Hematopoietic multipotent progenitor cell treated with erythropoietin and hydrocortisone succinate and interleukin-3 and kit ligand, for 17 days (in vitro differentiated cells): ENCODE measurements around the gene TSPAN5.

Experiments
- DNase-seq: peaks from one replicate; pipeline ENCODE4 v3.0.0-alpha.2; 2015; ENCODE audit warnings: low spot score

Gene TSPAN5

GRCh38 chr4:98517218-98518021 lies 141.0 kb downstream of the TSPAN5 start:
- DNase-seq, result no peak

- DNase-seq, result no peak
These were observed 141.8 kb downstream of the TSPAN5 start for GRCh38 chr4:98516441-98517217.

GRCh38 chr4:98516042-98516440 lies 142.4 kb downstream of the TSPAN5 start:
- no peak for DNase-seq

GRCh38 chr4:98515470-98515809 lies 143.0 kb downstream of the TSPAN5 start:
- DNase-seq, result no peak

- no peak for DNase-seq
These were observed 143.5 kb downstream of the TSPAN5 start for GRCh38 chr4:98514741-98515469.

- no peak for DNase-seq
These were observed 145.5 kb downstream of the TSPAN5 start for GRCh38 chr4:98512918-98513317.

GRCh38 chr4:98510757-98511517 lies 147.5 kb downstream of the TSPAN5 start:
- no peak for DNase-seq

GRCh38 chr4:98510340-98510739 lies 148.1 kb downstream of the TSPAN5 start:
- no peak for DNase-seq

- no peak for DNase-seq
These were observed 148.7 kb downstream of the TSPAN5 start for GRCh38 chr4:98509721-98510120.

- no peak for DNase-seq
These were observed 149.4 kb downstream of the TSPAN5 start for GRCh38 chr4:98508829-98509598.

GRCh38 chr4:98508248-98508647 lies 150.2 kb downstream of the TSPAN5 start:
- DNase-seq, result no peak

GRCh38 chr4:98507299-98507698 lies 151.1 kb downstream of the TSPAN5 start:
- no peak for DNase-seq

- DNase-seq, result no peak
These were observed 151.8 kb downstream of the TSPAN5 start for GRCh38 chr4:98506462-98507132.

GRCh38 chr4:98505992-98506391 lies 152.4 kb downstream of the TSPAN5 start:
- DNase-seq, result no peak

GRCh38 chr4:98504091-98504490 lies 154.3 kb downstream of the TSPAN5 start:
- no peak for DNase-seq

- no peak for DNase-seq
These were observed 154.7 kb downstream of the TSPAN5 start for GRCh38 chr4:98503676-98504075.

- DNase-seq, result no peak
These were observed 155.8 kb downstream of the TSPAN5 start for GRCh38 chr4:98502624-98503023.

GRCh38 chr4:98502031-98502430 lies 156.4 kb downstream of the TSPAN5 start:
- no peak for DNase-seq

- DNase-seq, result no peak
These were observed 157.0 kb downstream of the TSPAN5 start for GRCh38 chr4:98501383-98501782.

- DNase-seq, result no peak
These were observed 159.6 kb downstream of the TSPAN5 start for GRCh38 chr4:98498774-98499173.
